Measurements from ENCODE around the gene GIMD1.

GRCh38 chr4:106401157-106401556, 32.6 kb upstream of the GIMD1 start:
- TF ChIP-seq POLR2A (IDR thresholded peaks at IDR 0.05) (no peak), CTCF (IDR thresholded peaks at IDR 0.05) (no peak)
